HG02623 (cell line): ENCODE results near the gene KCNJ2.

Experiments
- ATAC-seq: cut with Tn5 transposase; IDR thresholded peaks from one replicate; pipeline ENCODE4 v1.9.1; 2021; ENCODE audit warnings: moderate library complexity; ENCODE audit not compliant: unreplicated experiment

KCNJ2 gene

DNA sequence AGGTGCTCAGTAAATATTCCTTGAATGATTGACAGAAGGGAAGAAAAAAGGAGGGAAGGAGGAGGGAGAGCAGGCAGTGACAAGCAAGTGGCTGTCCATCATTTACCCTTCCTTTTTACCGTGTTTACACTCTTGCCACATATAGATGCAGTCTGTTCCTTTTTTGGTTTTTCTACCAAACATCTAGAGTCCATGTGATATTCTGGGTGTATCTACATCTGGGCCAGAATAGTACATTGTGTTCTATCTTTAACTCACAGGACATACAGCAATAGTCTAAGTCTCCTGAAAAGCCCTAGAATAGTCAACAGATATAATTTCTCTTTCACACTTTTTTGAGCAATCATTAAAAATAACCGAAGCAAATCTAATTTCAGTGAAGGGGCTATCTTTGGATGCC lies 33.5 kb downstream of the KCNJ2 start:
- no peak for ATAC-seq

DNA sequence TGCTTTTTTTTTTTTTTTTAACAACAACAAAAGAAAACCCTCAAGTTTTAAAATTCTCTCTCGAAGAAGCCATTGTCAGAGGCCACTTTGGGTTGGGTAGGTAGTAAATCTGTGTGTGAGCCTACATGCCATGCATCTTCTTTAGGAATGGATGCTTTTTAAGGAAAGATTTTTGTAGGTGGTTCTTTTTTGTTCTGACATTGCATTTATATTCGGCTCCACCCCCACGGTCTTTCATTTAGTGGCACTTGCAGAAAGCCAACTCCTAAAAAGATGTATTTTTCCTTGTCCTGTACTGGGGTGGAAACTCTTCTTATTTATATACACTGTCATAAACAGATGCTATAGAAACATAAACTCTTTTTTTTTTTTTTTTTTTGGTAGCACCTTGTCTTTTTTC lies 35.1 kb downstream of the KCNJ2 start:
- ATAC-seq = no peak

DNA sequence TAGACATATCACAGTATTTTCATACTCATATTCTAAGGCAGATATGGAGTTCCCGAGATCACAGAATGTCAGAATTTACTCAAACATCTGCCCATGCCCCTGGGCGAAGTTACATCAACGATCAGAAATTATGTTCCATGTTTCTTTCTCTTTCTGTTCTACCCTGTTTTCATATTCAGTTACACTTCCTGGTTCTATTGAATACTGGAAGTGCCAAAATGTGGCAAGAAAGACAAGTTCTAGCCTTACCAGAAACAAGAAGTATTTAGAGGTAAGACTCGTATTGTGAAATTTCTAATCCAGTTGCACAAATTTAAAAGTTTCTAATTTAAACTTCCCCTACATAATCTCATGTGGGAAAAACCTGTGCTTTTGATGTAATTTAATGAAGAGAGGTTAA lies 36.1 kb downstream of the KCNJ2 start:
- no peak for ATAC-seq

DNA sequence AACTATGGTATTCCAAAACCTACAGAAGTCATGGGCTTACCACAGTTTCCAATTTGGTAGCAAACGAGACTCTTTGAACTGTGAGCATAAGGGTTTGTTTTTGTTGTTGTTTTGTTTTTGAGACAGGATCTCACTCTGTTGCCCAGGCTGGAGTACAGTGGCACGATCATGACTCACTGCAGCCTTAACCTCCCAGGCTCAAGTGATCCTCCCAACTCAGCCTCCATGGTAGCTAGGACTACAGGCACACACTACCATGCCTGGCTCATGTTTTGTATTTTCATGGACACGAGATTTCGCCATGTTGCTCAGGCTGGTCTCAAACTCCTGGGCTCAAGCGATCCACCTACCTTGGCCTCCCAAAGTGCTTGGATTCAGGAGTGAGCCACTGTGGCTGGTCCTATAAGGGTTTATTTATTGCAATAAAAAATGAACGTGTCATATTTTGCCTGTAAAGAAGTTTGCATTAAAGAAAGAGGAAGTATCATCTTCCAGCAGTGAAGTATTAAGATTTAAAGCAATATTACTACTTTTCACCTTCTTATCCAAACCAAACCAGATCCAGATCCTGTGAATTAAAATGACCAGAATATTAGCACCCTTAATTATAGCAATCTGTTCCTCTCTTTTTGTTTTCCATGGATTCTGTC lies 37.2 kb downstream of the KCNJ2 start:
- ATAC-seq = no peak

DNA sequence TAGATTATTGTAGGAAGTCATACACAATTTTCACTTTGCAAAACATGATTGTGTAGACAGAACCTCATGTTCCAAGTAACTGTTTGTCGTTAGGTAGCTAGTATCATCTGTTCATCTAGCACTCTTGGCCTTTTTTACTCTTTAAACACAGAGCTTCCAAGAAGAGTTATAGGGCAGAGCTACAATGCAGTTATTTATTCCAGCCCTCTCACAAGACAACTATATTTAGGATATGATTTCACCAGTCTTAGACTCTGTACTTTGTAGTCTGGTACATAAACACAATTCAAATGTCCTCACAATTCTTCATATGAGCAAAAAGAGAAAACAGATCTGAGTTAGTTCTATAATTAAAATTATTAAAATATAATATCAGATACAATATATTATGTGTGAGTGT lies 37.9 kb downstream of the KCNJ2 start:
- ATAC-seq = no peak

DNA sequence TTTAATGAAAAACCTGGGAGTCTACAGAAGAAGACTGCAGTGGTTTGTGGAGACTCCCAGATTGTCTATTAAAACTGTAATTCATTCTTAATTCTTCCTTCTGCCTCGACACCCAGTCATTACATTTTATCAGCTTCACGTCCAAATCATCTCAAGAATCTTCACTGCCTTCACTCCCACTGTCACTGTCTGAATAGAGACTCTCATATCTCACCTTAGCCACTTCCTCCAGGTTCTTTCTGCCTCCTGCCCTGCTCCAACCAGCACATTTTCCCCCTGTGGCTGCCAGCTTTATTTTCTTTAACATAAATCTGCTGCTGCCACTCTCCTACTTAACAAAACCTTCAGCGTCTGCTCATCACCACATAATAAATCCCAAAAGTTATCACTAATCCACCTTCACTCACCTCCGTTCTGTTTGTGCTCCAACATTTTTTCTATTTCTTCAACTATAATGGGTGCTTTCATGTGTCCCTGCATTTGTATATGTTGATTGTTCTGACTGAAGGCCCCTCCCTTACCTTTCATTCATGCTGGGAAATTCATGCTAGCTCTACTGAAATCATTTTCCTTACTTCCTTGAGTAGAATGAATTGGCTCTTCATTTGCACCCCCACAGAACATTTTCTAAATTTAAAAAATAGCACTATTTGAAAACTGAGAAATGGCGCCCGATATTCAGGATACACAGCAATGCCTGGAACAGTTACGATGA lies 38.9 kb downstream of the KCNJ2 start:
- ATAC-seq = no peak

DNA sequence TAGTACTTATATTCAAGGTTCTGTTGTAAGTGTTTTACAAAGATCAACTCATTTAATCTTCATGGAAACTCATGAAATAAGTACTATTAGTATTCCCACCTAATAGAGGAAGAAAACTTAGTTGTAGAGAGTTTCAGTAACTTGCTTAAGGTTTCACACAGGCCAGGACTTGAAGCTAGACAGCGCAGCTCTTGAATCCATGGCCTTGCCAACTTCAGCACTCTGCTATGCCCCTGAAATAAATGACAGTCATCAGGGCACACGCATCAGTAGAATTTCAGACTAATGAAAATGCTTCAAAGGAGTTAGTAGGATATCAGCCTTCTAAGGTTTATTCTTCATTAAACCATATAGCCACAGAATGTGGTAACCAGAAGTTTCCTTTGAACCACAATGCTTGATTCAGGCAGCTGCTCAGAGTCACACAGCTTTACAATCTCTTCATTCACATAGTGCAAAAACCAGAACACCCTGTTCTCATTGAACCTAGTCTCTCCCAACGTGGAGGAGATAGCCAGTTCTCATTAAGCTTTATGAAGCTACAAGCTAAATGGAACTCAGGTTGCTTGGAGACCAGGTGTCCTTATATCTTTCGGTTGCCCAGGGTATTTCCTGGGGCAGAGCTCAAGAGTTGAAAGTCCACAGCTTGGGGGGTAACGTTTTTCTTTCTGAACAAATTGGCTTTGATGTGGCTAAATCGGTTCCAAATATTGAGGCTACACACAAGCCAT lies 39.7 kb downstream of the KCNJ2 start:
- no peak for ATAC-seq

DNA sequence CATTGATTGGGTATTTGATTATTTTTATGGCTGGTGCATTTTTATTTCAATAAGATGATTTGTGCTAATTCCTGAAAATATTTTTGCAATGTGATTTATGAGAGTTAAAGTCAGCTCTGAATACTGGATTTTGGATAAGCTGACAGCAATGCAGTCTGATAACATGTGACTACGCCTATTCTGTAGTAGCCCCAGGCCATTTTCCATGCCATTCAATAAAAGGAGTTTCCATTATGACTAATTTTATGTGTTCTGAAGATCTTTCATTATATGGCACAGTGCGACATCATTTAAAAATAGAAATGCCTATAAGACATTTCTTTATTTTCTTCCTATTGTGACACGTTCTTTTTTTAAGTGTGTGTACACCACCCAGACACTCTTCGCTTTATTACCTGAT lies 46.3 kb downstream of the KCNJ2 start:
- ATAC-seq = no peak

DNA sequence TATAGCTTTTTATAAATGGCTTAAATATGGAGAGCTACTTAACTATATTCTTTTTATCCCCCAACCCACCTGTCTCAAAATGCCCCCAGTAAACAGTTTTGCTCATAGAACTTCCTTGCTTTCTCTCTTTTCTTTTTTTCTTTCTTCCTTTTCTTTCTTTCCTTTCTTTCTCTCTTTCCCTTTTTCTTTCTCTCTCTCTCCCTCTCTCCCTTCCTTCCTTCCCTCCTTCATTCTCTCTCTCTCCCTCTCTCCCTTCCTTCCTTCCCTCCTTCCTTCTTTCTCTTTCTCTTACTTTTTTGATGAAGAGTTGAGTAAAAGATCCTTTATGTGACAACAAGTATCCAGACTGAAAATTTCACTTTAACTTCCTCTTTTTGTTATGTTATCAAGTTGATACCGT lies 48.2 kb downstream of the KCNJ2 start:
- ATAC-seq = no peak

DNA sequence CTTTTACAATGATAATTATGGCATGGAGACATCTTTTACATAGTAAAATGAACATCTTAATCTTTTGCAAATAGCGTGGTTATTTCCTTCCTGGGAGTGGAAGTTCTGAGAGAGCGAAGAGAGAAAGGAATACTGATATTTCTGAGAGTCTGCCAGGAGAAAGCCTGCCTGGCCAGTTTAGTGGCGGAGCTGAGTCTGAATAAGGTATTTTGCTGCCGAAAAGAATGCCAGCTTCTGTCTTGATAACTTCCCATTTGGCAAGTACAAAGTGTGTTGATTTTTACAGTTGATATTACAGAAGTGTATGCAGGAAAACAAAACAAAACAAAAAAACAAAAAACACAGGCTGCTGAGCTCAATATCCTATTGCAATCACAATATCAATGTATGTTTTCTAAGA lies 55.9 kb downstream of the KCNJ2 start:
- no peak for ATAC-seq
